Tibial nerve (tissue), 4 donors: ENCODE measurements around the gene ZNF565. TPM values are rescaled to one million over a fixed set of nuclear protein-coding genes. Genes with fewer than 3 reads are reported as not detected.

Experiments used
- DNase-seq, 2 donors: peaks; one replicate each; pipeline ENCODE4 v3.0.0-alpha.2; 2019; ENCODE audit warnings: low spot score in 2 of 2
- H3K27ac ChIP-seq, 4 donors: fragments of 200-600 bp; sonication (generic) in 3 of 4; one replicate each; pipeline ENCODE4 v1.5.1; 2017 to 2019; ENCODE audit warnings: mild to moderate bottlenecking in 1 of 4
- H3K27me3 ChIP-seq, 2 donors: fragments of 200-600 bp; sonication (generic) in 1 of 2; one replicate each; pipeline versions ENCODE4 v1.5.1 to v1.6.0; 2017 to 2019
- H3K36me3 ChIP-seq, 3 donors: fragments of 200-600 bp; sonication (generic); one replicate each; pipeline ENCODE4 v1.5.1; 2018 to 2019
- H3K4me1 ChIP-seq, 4 donors: fragments of 200-600 bp; sonication (generic) in 3 of 4; one replicate each; pipeline ENCODE4 v1.5.1; 2017 to 2019
- H3K4me3 ChIP-seq, 4 donors: fragments of 200-600 bp; sonication (generic) in 3 of 4; one replicate each; pipeline ENCODE4 v1.5.1; 2017 to 2019; ENCODE audit warnings: mild to moderate bottlenecking in 1 of 4, moderate library complexity in 1 of 4
- H3K9me3 ChIP-seq, 4 donors: fragments of 200-600 bp; sonication (generic) in 3 of 4; one replicate each; pipeline ENCODE4 v1.5.1; 2017 to 2019
- EP300 ChIP-seq, 2 donors: sonication (generic); formaldehyde crosslinking; IDR thresholded peaks; one replicate each; pipeline ENCODE4 v1.6.1; 2017; ENCODE audit warnings: antibody characterized with exemption in 2 of 2, mild to moderate bottlenecking in 1 of 2
- POLR2A ChIP-seq, 2 donors: fragments of 450-650 bp; IDR thresholded peaks; one replicate each; pipeline ENCODE4 v1.6.1; 2017; ENCODE audit warnings: antibody characterized with exemption in 2 of 2, mild to moderate bottlenecking in 2 of 2, moderate library complexity in 2 of 2
- WGBS, 2 donors: methylation state at CpG; one replicate each; pipeline ENCODE4 v1.1.5; 2018; 5-methylcytosine and 5-hydroxymethylcytosine counted together
- total RNA-seq, 4 donors: library from RNA; depleted of rRNA; stranded (reverse); fragments of >200 nt; gene quantifications; one replicate each; pipeline ENCODE4 v1.1.0, GENCODE V29; 2016
- TF ChIP-seq, protein P1 (sequence below), 5 experiments: fragments of 200-600 bp in 3 of 5; fragments of 450-650 bp in 2 of 5; sonication (generic) in 3 of 5; IDR thresholded peaks; one replicate each; pipeline ENCODE4 v1.5.1; 2016 to 2019; ENCODE audit warnings: antibody characterized with exemption in 5 of 5, mild to moderate bottlenecking in 3 of 5, moderate library complexity in 2 of 5

Gene ZNF565
- total RNA-seq, 4 donors from 2014 or later, result 4.8 to 9.6 (median 6.9) TPM

DNA sequence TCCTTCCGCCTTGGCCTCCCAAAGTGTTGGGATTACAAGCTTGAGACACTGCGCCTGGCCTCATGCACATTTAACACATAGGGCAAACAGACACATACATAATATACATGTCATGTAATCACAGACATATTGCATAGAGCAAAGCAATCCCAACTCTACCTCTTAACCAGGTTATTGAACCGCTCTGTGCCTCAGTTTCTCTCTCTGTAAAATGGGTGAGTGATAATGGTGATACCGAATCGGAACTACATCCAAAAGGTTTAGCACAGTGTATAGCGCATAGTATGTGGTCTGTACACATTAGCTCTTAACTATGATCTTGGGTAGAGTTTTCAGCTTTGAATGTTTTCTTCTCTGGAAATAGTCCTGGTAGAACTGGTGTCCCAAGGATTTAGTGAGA lies 69.8 kb downstream of the ZNF565 start:
- Histone ChIP-seq H3K9me3 (no peaks in the 10 kb centered on the region), H3K27ac (no peak overlapping the region), H3K27me3 (no peaks in the 10 kb centered on the region), H3K36me3 (peaks cover 8 to 81% (median 44%) of the 10 kb centered on the region in 3 donors), H3K4me1 (peaks cover 5 to 13% (median 6%) of the 10 kb centered on the region in 4 donors), H3K4me3 (no peak overlapping the region)
- TF ChIP-seq POLR2A (IDR thresholded peaks at IDR 0.05), result no peak
- TF ChIP-seq, protein P1, sequence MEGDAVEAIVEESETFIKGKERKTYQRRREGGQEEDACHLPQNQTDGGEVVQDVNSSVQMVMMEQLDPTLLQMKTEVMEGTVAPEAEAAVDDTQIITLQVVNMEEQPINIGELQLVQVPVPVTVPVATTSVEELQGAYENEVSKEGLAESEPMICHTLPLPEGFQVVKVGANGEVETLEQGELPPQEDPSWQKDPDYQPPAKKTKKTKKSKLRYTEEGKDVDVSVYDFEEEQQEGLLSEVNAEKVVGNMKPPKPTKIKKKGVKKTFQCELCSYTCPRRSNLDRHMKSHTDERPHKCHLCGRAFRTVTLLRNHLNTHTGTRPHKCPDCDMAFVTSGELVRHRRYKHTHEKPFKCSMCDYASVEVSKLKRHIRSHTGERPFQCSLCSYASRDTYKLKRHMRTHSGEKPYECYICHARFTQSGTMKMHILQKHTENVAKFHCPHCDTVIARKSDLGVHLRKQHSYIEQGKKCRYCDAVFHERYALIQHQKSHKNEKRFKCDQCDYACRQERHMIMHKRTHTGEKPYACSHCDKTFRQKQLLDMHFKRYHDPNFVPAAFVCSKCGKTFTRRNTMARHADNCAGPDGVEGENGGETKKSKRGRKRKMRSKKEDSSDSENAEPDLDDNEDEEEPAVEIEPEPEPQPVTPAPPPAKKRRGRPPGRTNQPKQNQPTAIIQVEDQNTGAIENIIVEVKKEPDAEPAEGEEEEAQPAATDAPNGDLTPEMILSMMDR (IDR thresholded peaks at IDR 0.05), result no peak
- no peak for TF ChIP-seq EP300 (IDR thresholded peaks at IDR 0.05)
- no peak for DNase-seq
- whole genome bisulfite sequencing, 2 donors, result 96 to 97% methylated on average over 6 of the region's 6 CpGs

DNA sequence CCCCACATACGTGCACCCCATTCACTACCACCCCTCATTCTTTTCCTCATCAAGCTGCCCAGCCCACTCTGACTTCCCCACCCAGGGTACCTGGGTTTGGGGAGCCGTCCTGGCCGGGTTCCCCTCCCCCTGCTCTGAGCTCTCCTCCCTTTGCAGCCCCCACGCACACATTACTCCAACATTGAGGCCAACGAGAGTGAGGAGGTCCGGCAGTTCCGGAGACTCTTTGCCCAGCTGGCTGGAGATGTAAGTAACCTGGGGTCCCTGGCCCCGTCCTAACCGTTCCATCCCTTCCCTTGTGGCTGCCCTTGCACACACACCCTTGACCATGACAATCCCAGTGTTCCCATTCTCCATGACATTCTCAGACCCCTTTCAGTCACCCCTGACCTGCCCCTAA lies 72.0 kb downstream of the ZNF565 start:
- no peak for DNase-seq
- Histone ChIP-seq H3K9me3 (no peaks in the 10 kb centered on the region), H3K4me3 (no peak overlapping the region), H3K4me1 (peaks cover 5 to 23% (median 6%) of the 10 kb centered on the region in 4 donors), H3K27ac (no peak overlapping the region), H3K27me3 (no peaks in the 10 kb centered on the region), H3K36me3 (peaks cover 8 to 59% (median 28%) of the 10 kb centered on the region in 3 donors)
- 85 to 90% methylated on average over 9 of the region's 9 CpGs for WGBS, 2 donors
- no peak for TF ChIP-seq EP300 (IDR thresholded peaks at IDR 0.05)
- TF ChIP-seq POLR2A (IDR thresholded peaks at IDR 0.05), result no peak
- TF ChIP-seq, protein P1 (IDR thresholded peaks at IDR 0.05), result no peak

DNA sequence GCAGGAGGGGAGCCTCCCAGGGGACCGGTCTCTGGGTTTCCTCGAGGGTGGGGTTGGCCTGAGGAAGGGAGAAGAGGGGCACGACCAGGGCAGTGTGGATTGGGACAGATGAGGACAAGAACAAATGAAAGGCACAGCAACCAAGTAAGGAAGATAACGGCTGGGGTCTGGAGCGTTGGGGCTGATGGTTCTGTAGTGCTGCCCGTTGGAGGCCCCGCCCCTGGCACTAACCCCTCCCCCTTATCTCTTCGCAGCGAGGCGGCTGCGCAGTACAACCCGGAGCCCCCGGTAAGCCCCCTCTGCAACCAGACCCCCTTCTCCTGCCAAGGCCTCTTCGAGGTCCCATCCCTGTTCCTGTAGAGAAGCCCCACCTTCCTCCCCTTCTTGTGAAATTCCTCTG lies 72.4 kb downstream of the ZNF565 start:
- no peaks in the 10 kb centered on the region for H3K27me3 ChIP-seq
- peak overlapping the region in 3 of 4 donors; percentile 98 to 100 (median 98) for H3K27ac ChIP-seq
- DNase-seq, result no peak
- TF ChIP-seq POLR2A (IDR thresholded peaks at IDR 0.05), result no peak
- TF ChIP-seq, protein P1 (IDR thresholded peaks at IDR 0.05), result no peak
- TF ChIP-seq EP300 (IDR thresholded peaks at IDR 0.05), result no peak
- WGBS, 2 donors, result 84 to 90% methylated on average over 14 of the region's 14 CpGs
- peaks cover 5 to 27% (median 7%) of the 10 kb centered on the region in 4 donors for H3K4me1 ChIP-seq
- H3K4me3 ChIP-seq, result no peak overlapping the region
- peaks cover 8 to 55% (median 24%) of the 10 kb centered on the region in 3 donors for H3K36me3 ChIP-seq
- H3K9me3 ChIP-seq, result no peaks in the 10 kb centered on the region

DNA sequence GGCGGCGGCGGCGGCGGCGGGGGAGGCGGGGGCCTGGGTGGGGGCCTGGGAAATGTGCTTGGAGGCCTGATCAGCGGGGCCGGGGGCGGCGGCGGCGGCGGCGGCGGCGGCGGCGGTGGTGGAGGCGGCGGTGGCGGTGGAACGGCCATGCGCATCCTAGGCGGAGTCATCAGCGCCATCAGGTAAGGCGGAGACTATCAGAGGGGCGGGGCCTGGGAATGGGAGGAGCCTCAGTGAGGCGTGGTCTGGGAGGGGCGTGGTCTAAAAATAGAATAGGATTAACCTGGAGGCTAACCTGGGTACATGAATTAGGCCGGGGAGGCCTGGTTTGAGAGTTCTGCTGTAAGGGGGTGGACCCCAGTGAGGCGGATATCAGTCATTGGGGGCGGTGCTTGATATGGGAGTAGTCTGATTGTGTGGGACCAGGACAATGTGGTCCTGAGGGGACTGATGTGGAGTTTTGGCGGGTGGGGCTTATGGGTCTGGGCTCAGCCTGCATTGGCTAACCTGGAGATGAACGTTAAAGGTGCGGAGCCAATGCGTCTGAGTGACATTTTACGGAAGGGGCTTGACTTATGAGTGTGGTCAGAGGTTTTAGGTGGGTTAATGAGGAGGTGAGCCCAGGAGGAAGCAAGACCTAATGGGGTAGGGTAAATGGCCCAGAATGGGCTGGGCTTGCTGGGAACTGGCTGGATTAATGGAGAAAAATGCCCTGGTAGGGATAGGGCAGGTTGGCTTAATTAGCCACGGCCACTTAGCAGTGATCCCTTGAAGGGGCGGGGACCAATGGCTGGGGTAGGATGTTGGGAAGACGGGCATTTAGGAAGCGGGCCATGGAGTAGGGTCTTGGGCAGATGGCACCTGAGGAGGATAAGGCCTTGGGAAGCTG lies 73.2 kb downstream of the ZNF565 start:
- Histone ChIP-seq H3K4me1 (peaks cover 5 to 35% (median 10%) of the 10 kb centered on the region in 4 donors), H3K36me3 (peaks cover 4 to 47% (median 16%) of the 10 kb centered on the region in 3 donors), H3K27me3 (no peaks in the 10 kb centered on the region), H3K27ac (peak overlapping the region; percentile 83 to 100 (median 98)), H3K9me3 (no peaks in the 10 kb centered on the region), H3K4me3 (peak overlapping the region; percentile 80 to 94 (median 86))
- 24% methylated on average over 34 to 35 of the region's 42 CpGs for WGBS, 2 donors
- peak; percentile 73 to 95 for DNase-seq
- TF ChIP-seq EP300 (IDR thresholded peaks at IDR 0.05), result peak in 1 of 2 donors; percentile 31
- peak; percentile 12 to 63 for TF ChIP-seq POLR2A (IDR thresholded peaks at IDR 0.05)
- TF ChIP-seq, protein P1 (IDR thresholded peaks at IDR 0.05), result no peak
